Measurements from ENCODE around the gene SACM1L.

SACM1L gene, protein sequence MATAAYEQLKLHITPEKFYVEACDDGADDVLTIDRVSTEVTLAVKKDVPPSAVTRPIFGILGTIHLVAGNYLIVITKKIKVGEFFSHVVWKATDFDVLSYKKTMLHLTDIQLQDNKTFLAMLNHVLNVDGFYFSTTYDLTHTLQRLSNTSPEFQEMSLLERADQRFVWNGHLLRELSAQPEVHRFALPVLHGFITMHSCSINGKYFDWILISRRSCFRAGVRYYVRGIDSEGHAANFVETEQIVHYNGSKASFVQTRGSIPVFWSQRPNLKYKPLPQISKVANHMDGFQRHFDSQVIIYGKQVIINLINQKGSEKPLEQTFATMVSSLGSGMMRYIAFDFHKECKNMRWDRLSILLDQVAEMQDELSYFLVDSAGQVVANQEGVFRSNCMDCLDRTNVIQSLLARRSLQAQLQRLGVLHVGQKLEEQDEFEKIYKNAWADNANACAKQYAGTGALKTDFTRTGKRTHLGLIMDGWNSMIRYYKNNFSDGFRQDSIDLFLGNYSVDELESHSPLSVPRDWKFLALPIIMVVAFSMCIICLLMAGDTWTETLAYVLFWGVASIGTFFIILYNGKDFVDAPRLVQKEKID

DNA sequence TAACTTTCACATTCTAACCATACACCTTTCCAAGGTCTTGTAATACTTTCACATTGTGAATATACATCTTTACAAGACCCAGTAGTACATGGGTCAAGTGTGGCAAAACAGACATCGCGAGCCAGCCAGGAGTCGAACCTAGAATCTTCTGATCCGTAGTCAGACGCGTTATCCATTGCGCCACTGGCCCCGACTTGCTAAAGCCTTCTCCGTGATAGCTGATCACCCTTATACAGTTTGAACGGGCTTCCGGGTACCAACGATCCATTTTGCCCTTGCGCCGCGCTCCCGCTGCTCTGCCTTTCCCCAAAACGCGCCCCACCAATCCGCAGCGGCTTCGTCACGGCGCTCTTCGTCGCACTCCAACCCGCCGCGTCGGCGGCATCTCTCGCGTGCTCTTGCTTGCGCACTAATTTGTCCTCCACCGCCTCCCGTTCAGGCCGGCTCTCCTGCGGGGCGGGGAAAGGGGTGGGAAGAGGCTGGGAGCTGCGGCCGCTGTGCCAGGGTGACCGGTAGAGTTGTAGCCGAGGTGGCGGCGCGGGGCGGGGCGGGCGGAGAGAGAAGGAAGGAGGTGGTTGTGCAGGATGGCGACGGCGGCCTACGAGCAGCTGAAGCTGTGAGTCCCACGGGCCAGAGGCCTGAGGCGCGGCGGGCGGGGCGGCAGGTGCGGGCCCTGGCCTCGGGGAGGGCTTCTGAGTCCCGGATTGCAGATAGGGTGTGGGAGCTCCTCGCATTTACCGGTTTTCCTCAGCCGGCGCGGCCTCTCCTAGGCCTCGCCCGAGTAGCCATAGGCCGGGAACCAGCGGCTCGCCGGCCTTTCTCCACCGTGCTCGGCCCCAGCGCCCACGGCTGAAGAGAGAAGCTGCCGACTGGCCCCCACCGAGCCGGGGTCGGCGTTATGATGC, at the start of gene SACM1L:
SACM1L (plus strand) TSS at position 515 of the 905 bp plus-strand sequence; CDS start at position 585, 70 bp downstream.
- peak; percentile 95 for DNase-seq

DNA sequence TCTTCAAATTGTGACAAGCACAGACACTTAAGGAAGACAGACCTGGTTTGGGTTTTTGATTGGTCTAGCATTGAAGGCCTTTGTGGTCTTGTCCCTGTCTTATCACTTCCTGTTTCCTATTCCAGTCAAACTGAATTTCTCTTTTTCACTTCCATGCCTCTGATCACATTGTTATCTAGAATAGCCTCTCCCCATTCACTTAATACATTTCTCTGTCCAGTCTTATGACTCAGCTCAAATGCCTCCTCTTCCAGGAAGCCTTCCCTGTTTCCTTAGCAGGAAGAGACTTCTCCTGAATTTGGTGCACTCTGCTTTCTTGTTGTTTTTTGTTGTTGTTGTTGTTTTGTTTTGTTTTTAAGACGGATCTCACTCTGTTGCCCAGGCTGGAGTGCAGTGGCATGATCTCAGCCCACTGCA, 49.1 kb upstream of the SACM1L start:
- DNase-seq: no peak

DNA sequence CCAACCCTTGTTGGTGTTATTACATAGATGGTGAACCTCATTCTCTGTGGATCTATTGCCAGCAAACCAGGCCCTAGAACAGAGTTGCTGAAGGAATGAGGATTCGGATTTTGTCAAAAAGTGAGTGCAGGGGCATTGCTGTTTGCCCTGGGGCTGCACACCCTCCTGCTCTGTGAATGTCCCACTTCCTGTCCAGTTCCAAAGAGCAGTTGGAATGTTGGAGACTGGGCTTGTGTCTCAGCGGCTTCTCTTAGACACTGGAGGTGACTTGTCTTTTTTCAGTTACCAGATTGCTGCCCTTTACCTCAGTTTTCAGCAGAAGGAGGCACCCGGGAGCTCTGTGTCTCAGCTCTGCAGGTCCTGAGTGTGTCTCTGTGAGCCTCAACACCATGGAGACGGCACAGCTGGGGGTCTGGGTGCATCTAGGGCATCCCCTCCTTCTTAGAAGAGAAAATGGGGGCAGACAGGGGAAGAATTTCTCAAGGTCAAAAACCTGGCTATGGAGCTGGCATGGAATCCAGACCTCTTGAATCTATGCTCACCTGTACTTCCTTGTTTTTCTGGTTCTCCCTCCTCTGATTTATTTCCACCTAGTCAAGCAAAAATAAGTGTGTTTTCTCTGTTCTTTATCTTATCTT, 48.4 kb upstream of the SACM1L start:
- DNase-seq: no peak

DNA sequence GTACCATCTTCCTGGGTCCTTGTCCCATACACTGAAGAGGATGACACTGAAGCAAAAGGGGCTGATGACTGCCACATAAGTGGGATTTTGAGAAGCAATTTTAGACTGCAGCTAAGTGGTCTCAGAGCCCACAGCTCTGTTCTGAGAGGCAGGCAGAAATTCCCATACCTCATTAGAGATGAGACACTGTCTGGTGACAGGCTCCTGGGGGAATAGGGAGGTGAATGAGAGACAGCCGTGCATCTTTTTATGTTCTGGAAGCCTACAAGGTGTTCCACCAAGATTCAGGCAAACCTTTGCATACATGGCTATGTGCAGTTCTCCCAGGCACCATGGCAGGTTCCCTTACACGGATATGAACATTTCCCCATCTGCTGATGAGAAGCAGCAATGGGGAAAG, 47.4 kb upstream of the SACM1L start:
- DNase-seq: no peak

DNA sequence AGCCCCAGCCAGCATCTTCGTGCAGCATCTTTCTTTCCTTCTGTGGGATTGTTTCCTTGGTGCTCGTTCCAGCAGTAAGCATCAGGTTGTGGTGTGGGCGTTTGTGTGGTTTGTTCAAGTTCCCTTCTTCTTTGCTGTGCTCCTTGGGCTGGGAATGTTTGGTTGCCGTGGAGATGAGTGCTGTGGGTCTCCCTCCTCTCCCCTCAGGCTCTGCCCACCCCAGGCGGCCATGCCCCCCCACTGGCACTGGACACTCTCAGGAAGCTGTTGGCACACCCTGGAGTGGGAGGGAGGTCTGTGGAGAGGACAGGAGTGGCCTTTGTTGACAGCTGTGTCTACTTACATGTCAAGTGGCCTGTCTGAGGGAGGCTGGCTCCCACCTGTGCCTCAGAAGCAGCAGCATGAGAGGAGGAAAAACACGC, 46.5 kb upstream of the SACM1L start:
- DNase-seq: no peak

DNA sequence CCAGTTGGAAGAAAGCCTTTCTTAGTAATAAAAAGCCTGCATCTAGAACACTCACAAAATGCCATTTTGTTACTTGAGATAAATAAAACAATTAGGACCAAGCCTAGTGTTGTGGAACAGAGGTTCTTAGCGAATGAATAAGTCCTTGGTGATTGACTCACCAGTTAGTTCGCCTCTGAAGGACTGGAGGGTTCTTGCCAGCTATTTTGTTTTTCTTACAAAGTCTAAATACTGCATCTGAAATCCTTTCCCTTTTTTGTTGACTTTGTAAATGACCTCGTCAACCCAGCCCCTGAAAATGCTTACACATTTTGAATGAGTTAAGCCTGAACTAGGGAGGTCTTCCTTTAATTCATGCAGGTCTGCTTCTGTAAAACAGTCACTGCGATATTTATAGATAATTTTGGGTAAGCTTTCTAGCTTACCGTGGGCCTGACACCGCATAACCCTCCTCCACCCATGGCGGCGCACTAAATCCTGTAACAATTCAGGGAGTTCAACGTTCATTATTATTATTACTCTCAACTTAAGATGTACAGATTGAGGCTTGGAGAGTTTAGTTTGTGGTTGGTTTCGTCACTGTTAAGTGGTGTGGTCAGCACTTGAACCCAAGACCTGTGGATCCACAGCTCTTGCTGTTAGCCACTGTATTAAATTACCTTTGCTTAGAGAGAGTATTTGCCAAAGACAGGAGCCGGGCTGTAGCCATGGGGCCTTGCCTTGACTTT, 45.0 kb upstream of the SACM1L start:
- DNase-seq: no peak

DNA sequence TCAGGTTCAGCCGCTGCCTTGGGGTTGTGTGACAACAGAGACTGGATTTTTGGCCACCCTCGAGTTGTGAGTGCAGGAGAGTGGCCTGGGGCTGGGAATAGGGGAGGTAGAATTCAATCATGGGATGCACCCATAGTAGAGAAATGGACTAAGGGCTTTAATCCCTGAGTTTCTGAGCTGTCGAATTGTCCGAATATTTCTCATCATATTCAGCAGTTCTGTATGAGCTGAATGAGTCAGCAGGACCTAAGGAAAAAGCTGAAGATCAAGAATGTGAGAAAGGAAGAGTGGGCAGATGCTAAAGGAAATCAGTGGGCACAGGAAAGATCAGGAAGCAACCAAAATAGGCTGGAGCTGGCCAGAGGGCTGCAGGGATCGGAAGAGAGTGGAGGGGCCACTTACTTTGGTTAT, 44.4 kb upstream of the SACM1L start:
- DNase-seq: no peak

DNA sequence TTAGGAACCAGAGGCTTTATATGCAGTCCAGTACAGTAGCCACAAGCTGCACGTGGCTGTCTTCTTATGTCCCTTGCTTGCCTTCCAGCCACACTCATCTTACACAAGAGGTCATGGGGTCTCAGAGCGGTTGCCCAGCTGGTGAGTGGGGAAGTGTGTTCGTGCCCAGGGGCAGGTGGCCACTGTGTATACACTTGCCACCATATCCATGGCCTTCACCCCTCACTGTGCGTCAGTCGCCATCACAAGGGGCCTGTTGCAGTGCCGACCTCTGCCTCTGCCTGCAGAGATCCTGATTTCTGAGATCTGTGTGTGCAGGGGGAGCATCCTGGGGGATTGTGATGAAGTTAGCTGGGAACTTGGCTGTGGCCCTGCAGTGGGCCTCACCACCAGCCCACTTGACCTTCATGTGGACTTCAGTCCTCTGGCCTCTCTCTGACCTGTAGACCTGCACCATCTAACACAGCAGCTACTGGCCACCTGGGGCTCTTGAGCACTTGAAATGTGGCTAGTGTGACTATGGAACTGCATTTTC, 43.1 kb upstream of the SACM1L start:
- no peak for DNase-seq

DNA sequence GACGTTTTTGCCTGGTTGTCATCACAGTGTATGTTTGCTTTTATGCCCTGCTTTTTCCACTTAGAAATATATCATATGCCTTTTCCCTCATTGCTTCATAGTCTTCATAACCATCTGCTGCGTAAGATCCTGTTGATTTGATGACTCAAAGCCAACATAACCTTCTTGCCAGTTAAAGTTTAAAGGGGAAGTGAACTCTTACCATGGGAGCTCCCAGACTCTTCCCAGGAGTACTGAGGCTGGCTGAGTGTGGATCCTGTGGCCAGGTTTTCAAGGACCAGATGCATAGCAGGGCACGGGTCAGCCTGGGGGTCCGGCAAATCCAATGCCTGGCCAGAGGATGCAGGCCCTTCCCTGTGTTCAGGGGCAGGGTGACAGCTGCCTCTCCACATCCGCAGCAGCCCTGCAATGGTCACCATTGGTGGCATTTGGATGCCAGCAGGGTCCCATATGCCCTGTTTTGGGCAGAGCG, 42.0 kb upstream of the SACM1L start:
- no peak for DNase-seq

DNA sequence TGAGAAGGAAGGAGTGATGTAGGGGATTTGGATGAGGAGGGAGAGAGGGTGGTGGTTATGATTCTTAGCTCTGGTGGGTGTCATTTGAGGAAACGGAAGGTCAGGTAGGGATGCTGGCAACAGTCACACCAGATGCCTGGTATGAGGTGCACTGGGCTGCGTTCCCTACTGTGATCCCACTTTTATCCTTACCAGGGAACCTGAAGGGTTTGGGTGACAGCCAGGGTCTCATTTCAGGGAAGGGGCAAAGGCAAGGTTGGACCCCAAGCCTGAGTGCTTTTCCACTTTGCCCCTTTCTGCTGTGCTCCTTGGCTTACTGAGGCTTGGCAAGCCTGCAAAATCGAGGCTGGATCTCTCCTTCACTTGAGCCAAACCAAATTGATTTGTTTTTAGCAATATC, 36.0 kb upstream of the SACM1L start:
- no peak for DNase-seq

DNA sequence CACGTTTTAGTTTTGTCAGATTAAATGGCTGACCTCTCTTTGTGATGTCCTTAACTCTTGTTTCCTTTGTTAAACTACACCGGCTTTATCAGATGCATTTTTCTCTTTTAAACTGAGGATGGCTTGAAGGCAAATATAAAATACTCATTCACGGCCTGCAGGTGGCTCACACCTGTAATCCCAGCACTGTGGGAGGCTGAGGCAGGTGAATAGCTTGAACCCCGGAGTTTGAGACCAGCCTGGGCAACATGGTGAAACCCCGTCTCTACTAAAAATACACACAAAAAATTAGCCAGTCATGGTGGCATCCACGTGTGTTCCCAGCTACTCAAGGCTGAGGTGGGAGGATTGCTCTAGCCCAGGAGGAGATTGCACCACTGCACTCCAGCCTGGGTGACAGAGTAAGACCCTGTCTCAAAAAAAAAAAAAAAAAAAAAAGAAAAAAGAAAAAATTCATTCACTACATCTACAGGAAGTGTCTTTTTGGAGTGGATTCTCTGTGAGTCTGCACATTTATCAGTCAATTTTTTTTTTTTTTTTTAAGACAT, 34.7 kb upstream of the SACM1L start:
- no peak for DNase-seq

DNA sequence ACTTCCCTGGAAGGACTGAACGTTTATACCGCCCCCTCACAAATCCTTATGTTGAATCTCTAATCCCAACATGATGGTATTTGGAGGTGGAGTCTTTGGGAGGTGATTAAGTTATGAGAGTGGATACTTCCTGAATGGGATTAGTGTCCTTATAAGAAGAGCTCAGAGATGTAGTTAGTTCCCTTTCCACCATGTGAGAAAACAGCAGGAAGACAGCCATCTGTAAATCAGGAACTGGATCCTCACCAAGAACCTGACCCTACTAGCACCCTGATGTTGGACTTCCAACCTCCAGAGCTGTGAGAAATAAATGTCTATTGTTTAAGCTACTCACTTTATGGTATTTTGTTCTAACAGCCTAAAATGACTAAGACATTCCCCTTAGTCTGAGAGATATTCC, 33.3 kb upstream of the SACM1L start:
- no peak for DNase-seq

DNA sequence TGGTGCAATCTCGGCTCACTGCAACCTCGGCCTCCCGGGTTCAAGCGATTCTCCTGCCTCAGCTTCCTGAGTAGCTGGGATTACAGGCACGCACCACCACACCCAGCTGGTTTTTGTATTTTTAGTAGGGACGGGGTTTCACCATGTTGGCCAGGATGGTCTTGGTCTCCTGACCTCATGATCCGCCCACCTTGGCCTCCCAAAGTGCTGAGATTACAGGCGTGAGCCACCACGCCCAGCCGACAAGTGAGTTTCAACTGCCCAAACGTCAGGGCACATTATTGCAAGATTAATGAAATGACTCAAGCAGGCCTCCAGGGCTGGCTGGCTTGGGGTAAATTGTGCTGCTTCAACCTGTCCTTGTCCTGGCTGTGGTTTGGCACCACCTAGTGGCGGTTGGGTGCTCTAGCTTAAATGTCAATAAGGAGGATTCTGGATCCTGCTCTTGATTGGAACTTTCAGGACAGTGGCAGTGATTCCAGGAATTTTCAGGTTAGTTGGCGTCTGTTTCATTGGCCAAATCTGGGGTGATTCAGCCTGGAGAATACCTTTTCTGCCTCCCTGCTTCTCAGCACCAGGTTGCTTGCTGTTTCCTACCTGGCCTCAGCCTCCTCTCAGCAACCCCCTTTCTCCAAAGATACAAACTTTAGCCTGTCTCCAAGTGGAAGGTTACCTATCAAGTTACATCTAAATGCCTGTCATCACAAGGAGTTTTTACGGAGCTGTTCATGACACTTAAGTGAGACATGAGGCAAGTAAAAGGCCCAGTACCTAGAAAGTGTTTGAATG, 32.4 kb upstream of the SACM1L start:
- peak; percentile 84 for DNase-seq

DNA sequence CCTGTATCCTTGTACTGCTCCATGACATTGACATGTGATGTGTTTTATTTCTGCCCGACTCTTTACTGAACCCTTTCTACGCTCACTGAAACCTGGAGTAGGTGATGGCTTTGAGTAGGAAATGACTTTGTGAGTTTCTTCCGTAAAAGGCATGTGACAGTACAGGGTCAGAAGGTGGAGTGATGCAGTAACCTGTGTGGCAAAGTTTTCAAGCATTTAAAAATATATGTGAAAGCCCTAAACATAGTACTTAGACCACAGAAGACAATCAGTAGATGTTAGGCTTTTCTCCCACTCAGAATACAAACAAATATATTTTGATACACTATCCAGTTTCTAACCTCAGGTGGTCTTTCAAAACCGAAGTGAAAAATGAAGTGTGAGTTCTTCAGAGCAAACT, 31.3 kb upstream of the SACM1L start:
- DNase-seq: no peak

DNA sequence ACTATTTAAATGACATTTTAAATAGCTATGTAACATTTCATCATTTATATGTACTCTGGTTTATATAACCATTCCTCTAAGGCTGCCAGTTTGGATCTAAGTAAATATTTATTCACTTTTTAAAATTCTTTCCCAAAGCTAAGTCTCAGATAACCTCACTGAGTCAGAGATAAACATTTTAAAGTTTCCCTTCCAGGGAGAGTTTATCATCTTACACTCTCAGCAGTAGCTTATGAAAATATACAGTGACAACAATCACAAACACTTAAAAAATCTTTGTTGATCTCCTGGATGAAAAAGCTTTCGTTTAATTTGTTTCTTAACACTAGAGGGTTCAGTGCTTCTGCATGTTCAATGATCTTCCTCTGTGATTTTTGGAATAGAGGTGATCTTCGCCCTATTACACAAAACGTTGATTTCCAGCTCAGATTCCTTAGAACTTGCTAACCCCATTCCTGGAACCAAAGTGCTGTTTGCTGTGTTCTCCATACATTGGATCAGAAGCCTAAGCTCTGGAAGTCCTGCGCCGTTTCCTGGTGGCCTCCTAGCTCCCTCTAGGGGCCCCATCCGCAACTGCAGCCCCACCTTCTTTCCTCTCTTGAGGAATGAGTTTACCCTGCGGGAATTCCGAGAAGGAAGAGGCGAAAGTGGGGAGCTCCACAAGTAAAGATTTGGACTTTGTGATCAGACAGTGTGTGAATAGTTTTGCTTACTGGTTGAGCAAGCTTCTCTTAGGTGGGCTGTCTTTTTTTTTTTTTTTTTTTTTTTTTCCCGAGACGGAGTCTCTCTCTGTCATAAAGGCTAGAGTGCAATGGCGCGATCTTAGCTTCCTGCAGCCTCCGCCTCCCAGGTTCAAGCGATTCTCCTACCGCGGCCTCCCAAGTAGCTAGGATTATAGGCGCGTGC, 29.3 kb upstream of the SACM1L start:
- DNase-seq: peak; percentile 43

DNA sequence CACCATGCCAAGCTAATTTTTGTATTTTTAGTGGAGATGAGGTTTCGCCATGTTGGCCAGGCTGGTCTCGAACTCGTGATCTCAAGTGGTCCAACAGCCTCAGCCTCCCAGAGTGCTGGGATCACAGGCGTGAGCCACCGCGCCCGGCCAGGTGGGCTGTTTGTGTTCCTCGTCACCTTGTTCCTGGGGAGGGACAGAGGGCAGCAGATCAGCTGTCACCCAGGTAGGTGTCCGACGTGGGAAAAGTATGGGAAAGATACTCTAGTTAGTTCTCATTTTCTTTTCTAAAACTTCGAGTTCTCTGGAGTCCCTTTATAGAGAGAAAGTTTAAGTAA, 28.7 kb upstream of the SACM1L start:
- DNase-seq: no peak

DNA sequence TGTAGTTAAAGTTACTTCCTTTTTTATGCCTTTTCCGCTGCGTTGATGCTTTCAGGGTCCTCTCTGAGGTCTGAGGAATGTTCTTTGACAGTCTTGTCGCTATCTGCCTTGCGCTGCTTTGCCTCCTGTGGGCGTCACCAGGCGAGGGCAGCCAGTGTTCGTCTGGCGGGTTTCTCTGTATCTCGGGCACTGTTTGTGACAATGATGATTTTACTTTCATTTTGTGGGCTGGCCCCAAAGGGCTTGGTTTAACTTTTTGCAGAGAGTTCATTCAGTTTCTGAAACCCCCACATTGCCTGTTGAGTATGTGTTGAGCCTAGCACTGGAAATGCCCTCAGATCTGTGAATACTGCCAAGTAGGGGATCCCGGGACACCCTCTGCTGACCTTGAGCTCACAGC, 24.6 kb upstream of the SACM1L start:
- DNase-seq: peak; percentile 73

DNA sequence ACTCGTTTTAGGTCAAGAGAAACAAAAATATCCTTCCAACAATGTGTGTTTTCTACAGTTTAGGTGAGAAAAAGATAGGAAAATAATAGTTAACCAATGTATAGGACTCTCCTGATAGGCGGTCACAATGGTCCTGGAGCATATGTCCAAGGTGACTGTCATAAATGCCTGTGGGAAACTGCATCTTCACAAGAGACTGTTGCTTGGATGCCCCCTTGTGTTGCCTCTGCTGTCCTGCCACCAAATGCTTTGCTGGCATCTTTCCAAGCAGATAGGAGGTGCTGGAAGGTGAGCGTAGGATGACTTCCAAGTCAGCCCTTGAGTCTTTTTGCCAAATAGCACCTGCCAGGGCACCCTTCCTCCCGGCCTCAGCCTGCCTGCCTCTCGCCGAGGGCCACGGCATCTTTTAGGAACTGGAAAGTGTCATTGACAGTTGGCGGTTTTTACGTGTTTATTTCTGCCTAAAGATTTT, 24.1 kb upstream of the SACM1L start:
- DNase-seq: peak; percentile 37

DNA sequence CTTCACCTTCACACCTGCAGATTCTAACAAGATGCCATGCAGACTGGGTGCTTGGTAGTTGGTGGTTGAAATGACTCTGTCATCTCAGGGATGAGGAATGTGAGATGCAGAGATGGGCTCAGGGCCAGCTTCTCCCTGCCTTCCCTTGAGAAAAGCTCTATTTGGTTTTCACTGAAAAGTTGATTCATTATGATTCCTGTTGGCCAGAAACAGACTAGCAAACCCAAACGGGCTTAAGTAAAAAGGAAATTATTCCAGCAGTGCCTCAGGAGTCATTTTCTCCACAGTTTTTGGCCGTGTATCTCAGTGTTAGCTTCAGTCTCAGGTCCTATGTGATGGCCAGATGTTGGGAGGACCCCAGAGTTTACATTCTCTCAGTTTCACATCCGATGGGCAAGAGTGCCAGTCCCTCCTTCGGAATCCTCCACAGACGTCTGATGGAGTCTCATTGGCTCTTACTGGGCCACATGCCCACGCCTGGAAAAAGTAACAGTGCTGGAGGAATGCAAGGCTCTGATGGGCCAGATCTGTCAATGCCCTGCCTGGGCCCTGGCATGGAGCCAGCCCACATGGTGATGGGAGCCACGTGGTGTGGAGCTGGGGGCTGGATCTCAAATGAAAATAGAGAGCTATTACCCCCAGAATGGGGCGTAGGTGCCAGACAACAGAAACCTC, 22.3 kb upstream of the SACM1L start:
- no peak for DNase-seq
